ENCODE data around the gene ART1. TPM values are rescaled to one million over a fixed set of nuclear protein-coding genes. Genes with fewer than 3 reads are reported as not detected.

The ART1 gene
- total and polyA plus RNA-seq, 7 experiments from 2014 or later = not detected

DNA sequence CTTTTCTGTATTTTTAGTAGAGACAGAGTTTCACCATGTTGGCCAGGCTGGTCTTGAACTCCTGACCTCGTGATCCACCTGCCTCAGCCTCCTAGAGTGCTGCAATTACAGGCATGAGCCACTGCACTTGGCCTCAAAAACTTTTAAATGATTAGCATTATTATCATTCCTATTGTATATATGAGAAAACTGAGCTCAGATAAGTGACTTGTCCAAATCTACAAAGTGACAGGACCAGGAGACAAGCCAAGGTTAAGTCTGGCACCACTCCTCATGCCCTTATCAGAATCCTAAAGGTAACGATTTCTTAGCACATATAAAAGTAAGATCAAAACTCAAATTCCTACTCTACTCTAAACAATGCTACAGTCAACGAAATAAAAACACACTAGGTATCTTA is 58.5 kb downstream of the ART1 start:
- Histone ChIP-seq H3K27ac (ENCODE audit: low read depth, low read length) (no peak overlapping the region), H3K9me3 (ENCODE audit: control insufficient read depth in 2 of 3, low read length in 3 of 3) (no peaks in the 10 kb centered on the region), H3K27me3 (ENCODE audit: control insufficient read depth in 2 of 2, insufficient read depth in 2 of 2, low read length in 2 of 2) (no peaks in the 10 kb centered on the region), H3K36me3 (ENCODE audit: control insufficient read depth in 2 of 3, insufficient read depth in 3 of 3, low read length in 3 of 3) (peaks cover 17 to 82% (median 22%) of the 10 kb centered on the region in 3 experiments), H3K4me3 (ENCODE audit: low read length) (no peak overlapping the region), H3K4me1 (ENCODE audit: control insufficient read depth in 2 of 2, insufficient read depth in 2 of 2, low read length in 2 of 2) (no peaks in the 10 kb centered on the region)
- intact Hi-C loops (cut with micrococcal nuclease) = no loop called here
- POLR2A ChIA-PET = no interaction called here
- Mint-ChIP-seq H3K9me3 (no peaks in the 10 kb centered on the region), H3K27ac (peak overlapping the region in 1 of 9 donors; percentile 15), H3K4me1 (peaks cover 0 to 6% (median 0%) of the 10 kb centered on the region in 7 donors), H3K27me3 (no peaks in the 10 kb centered on the region), H3K4me3 (no peak overlapping the region), H3K36me3 (peaks cover 22 to 56% (median 30%) of the 10 kb centered on the region in 5 donors)
- DNase-seq (no peak), ATAC-seq (no peak)
- CTCF ChIA-PET = interaction anchor here (0.7 kb wide), 1 partner anchor 9 kb away, joined by 5 read pairs; no protein-coding TSS in a partner anchor

DNA sequence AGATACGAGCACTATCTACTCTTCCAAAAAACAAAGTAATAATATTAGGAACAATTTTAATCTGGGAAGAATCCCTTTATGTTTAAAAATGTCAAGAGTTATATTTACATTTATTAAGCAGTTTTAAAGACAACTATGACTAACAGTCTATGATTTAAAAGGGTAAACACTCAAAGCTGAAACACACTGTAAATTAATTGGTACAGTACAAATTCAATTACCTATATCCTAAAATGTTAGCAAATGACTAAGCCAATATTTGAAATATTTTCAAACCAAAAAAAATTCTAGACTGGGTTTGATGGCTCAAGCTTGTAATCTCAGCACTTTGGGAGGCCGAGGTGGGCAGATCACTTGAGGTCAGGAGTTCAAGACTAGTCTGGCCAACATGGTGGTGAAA is 62.2 kb downstream of the ART1 start:
- intact Hi-C loops (cut with micrococcal nuclease) = no loop called here
- Histone ChIP-seq H3K9me3 (ENCODE audit: control insufficient read depth in 2 of 3, low read length in 3 of 3) (no peaks in the 10 kb centered on the region), H3K27me3 (ENCODE audit: control insufficient read depth in 2 of 2, insufficient read depth in 2 of 2, low read length in 2 of 2) (no peaks in the 10 kb centered on the region), H3K4me1 (ENCODE audit: control insufficient read depth in 2 of 2, insufficient read depth in 2 of 2, low read length in 2 of 2) (no peaks in the 10 kb centered on the region), H3K4me3 (ENCODE audit: low read length) (no peak overlapping the region), H3K27ac (ENCODE audit: low read depth, low read length) (no peak overlapping the region), H3K36me3 (ENCODE audit: control insufficient read depth in 2 of 3, insufficient read depth in 3 of 3, low read length in 3 of 3) (peaks cover 15 to 72% (median 20%) of the 10 kb centered on the region in 3 experiments)
- Mint-ChIP-seq H3K9me3 (no peaks in the 10 kb centered on the region), H3K4me1 (peaks cover 0 to 3% (median 0%) of the 10 kb centered on the region in 7 donors), H3K4me3 (no peak overlapping the region), H3K36me3 (peaks cover 10 to 50% (median 26%) of the 10 kb centered on the region in 5 donors), H3K27me3 (no peaks in the 10 kb centered on the region), H3K27ac (peak overlapping the region in 1 of 9 donors; percentile 14)
- ChIA-PET POLR2A (no interaction called here), CTCF (no interaction called here)
- no peak for DNase-seq
- ATAC-seq = no peak

DNA sequence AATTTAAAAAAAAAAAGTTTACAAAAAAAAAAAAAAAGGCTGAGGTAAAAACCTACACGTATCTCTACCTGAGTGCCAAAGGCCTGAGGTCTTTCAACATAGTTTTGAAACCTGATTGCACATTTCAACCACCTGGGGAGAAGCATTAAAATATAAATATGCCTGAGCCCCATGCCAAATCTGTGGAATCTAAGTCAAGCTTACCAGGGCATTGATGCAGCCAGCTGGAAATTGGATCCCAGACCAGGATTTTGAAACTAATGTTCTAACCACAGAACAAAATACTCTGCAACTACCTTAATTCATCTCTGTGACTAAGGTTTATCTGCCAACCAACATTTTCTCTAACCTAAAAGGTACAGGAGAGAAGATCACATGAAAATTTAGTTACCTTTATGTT is 65.0 kb downstream of the ART1 start:
- Histone ChIP-seq H3K36me3 (ENCODE audit: control insufficient read depth in 2 of 3, insufficient read depth in 3 of 3, low read length in 3 of 3) (peaks cover 21 to 72% (median 24%) of the 10 kb centered on the region in 3 experiments), H3K4me3 (ENCODE audit: low read length) (no peak overlapping the region), H3K9me3 (ENCODE audit: control insufficient read depth in 2 of 3, low read length in 3 of 3) (no peaks in the 10 kb centered on the region), H3K4me1 (ENCODE audit: control insufficient read depth in 2 of 2, insufficient read depth in 2 of 2, low read length in 2 of 2) (no peaks in the 10 kb centered on the region), H3K27me3 (ENCODE audit: control insufficient read depth in 2 of 2, insufficient read depth in 2 of 2, low read length in 2 of 2) (no peaks in the 10 kb centered on the region), H3K27ac (ENCODE audit: low read depth, low read length) (no peak overlapping the region)
- H3K4me1 Mint-ChIP-seq = peaks cover 0 to 5% (median 0%) of the 10 kb centered on the region in 7 donors
- no peak overlapping the region for H3K4me3 Mint-ChIP-seq
- ChIA-PET CTCF (no interaction called here), POLR2A (no interaction called here)
- DNase-seq (no peak), ATAC-seq (no peak)
- H3K36me3 Mint-ChIP-seq = peaks cover 15 to 60% (median 27%) of the 10 kb centered on the region in 5 donors
- H3K9me3 Mint-ChIP-seq = peaks cover 0 to 1% (median 0%) of the 10 kb centered on the region in 11 donors
- H3K27me3 Mint-ChIP-seq = no peaks in the 10 kb centered on the region
- H3K27ac Mint-ChIP-seq = peak overlapping the region in 1 of 9 donors; percentile 13
- intact Hi-C loops (cut with micrococcal nuclease) = loop anchor here (5.0 to 10.0 kb wide), 2 partner anchors 95 to 362 kb away; partner anchors contain the start of gene PGAP2 (in 1 of the 2)

DNA sequence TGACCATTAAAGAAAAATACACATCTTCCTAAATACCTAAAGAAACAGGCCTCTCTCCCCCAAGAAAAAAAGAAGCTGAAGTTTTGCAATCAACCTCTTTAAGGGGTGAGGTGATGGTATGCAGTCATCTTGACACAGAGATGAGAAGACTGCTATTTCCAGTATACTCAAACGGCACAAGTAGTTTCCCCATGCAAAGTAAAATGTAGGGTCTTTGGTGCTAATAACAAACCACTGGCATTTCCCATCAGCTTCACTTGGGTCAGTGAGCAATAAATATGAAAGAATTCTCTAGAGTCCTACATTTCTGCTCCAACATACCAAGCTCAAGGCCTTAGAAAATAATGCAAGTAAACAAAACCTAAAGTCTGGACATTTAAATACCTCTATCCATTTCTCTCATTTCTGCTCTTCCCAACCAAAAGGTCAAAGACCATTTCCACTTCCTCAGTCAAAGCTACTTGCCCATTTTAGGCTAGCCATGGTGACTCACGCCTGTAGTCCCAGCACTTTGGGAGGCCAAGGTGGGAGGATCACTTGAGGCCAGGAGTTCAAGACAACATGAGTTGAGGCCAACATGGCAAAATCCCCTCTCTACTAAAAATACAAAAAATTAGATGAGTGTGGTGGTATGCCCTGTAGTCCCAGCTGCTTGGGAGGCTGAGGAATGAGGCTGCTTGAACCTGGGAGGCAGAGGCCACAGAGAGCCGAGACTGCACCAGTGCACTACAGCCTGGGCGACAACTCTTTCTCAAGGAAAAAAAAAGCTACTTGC is 65.7 kb downstream of the ART1 start:
- Mint-ChIP-seq H3K27ac (peak overlapping the region in 6 of 9 donors; percentile 8 to 82 (median 70)), H3K4me1 (peaks cover 0 to 5% (median 0%) of the 10 kb centered on the region in 7 donors), H3K36me3 (peaks cover 11 to 59% (median 22%) of the 10 kb centered on the region in 5 donors), H3K9me3 (peaks cover 0 to 1% (median 0%) of the 10 kb centered on the region in 11 donors), H3K27me3 (no peaks in the 10 kb centered on the region), H3K4me3 (no peak overlapping the region)
- Histone ChIP-seq H3K36me3 (ENCODE audit: control insufficient read depth in 2 of 3, insufficient read depth in 3 of 3, low read length in 3 of 3) (peaks cover 20 to 72% (median 25%) of the 10 kb centered on the region in 3 experiments), H3K9me3 (ENCODE audit: control insufficient read depth in 2 of 3, low read length in 3 of 3) (no peaks in the 10 kb centered on the region), H3K27ac (ENCODE audit: low read depth, low read length) (no peak overlapping the region), H3K4me3 (ENCODE audit: low read length) (no peak overlapping the region), H3K27me3 (ENCODE audit: control insufficient read depth in 2 of 2, insufficient read depth in 2 of 2, low read length in 2 of 2) (no peaks in the 10 kb centered on the region), H3K4me1 (ENCODE audit: control insufficient read depth in 2 of 2, insufficient read depth in 2 of 2, low read length in 2 of 2) (no peaks in the 10 kb centered on the region)
- DNase-seq (no peak), ATAC-seq (no peak)
- ChIA-PET CTCF (interaction anchor here (0.7 kb wide), 1 partner anchor 41 kb away, joined by 3 read pairs; no protein-coding TSS in a partner anchor), POLR2A (interaction anchor here (0.8 kb wide), 1 partner anchor 63 kb away, joined by 3 read pairs; no protein-coding TSS in a partner anchor)
- intact Hi-C loops (cut with micrococcal nuclease) = loop anchor here (5.0 to 10.0 kb wide), 2 partner anchors 94 to 362 kb away; partner anchors contain the start of gene PGAP2 (in 1 of the 2)

DNA sequence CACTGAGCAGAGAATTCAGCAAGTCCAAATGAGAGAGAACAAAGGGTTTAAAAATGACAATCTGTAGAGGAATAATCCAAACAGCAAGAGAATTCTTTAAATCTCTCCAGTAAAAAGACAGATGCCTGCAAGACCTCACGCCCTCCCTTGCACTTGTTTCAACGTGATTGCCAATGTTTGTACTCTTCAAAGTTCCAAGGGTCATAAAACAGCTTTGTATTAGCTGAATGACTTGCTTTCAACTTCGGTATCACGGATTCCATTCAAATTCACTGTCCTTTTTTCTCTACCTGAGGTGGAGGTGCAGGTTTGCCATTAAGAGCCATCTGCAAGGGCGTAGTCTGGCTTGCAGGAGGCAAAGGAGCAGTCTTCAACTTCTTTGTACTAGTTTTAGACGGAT is 67.3 kb downstream of the ART1 start:
- peaks cover 11 to 58% (median 23%) of the 10 kb centered on the region in 5 donors for H3K36me3 Mint-ChIP-seq
- H3K4me1 Mint-ChIP-seq = peaks cover 0 to 5% (median 0%) of the 10 kb centered on the region in 7 donors
- DNase-seq (no peak), ATAC-seq (no peak)
- H3K9me3 ChIP-seq (ENCODE audit: control insufficient read depth in 2 of 3, low read length in 3 of 3) = no peaks in the 10 kb centered on the region
- ChIA-PET CTCF (no interaction called here), POLR2A (no interaction called here)
- H3K4me1 ChIP-seq (ENCODE audit: control insufficient read depth in 2 of 2, insufficient read depth in 2 of 2, low read length in 2 of 2) = no peaks in the 10 kb centered on the region
- intact Hi-C loops (cut with micrococcal nuclease) = loop anchor here (5.0 to 10.0 kb wide), 2 partner anchors 93 to 360 kb away; partner anchors contain the start of gene PGAP2 (in 1 of the 2)
- peak overlapping the region; percentile 32 for H3K27ac ChIP-seq (ENCODE audit: low read depth, low read length)
- H3K9me3 Mint-ChIP-seq = peaks cover 0 to 1% (median 0%) of the 10 kb centered on the region in 11 donors
- no peaks in the 10 kb centered on the region for H3K27me3 Mint-ChIP-seq
- peak overlapping the region in 1 of 9 donors; percentile 17 for H3K27ac Mint-ChIP-seq
- no peak overlapping the region for H3K4me3 ChIP-seq (ENCODE audit: low read length)
- H3K4me3 Mint-ChIP-seq = no peak overlapping the region
- peaks cover 21 to 77% (median 25%) of the 10 kb centered on the region in 3 experiments for H3K36me3 ChIP-seq (ENCODE audit: control insufficient read depth in 2 of 3, insufficient read depth in 3 of 3, low read length in 3 of 3)
- H3K27me3 ChIP-seq (ENCODE audit: control insufficient read depth in 2 of 2, insufficient read depth in 2 of 2, low read length in 2 of 2) = no peaks in the 10 kb centered on the region
